Fibroblast of lung (primary cell): ENCODE results near the gene DPH3. TPM values are rescaled to one million over a fixed set of nuclear protein-coding genes. Genes with fewer than 3 reads are reported as not detected.

ENCODE experiments used
- DNase-seq, 2 donors: peaks; one replicate each; pipeline versions ENCODE4 v3.0.0 to v3.0.0-alpha.2; 2010; ENCODE audit warnings: low read depth in 2 of 2
- H2AFZ ChIP-seq: 2 replicates; pipeline ENCODE4 v1.5.1; 2012; ENCODE audit warnings: low read length, control low read depth, inconsistent platforms
- H3K27ac ChIP-seq: 2 replicates; pipeline ENCODE4 v1.5.1; 2011; ENCODE audit warnings: low read length, control low read depth; ENCODE audit not compliant: insufficient read depth
- H3K27me3 ChIP-seq: 2 replicates; pipeline ENCODE4 v1.5.1; 2011; ENCODE audit warnings: mild to moderate bottlenecking, low read length; ENCODE audit not compliant: control insufficient read depth, insufficient read depth
- H3K36me3 ChIP-seq: 2 replicates; pipeline ENCODE4 v1.5.1; 2011; ENCODE audit warnings: low read length; ENCODE audit not compliant: control insufficient read depth, insufficient read depth
- H3K4me1 ChIP-seq: 2 replicates; pipeline ENCODE4 v1.5.1; 2011; ENCODE audit warnings: low read length; ENCODE audit not compliant: control insufficient read depth, insufficient read depth; ENCODE audit errors: extremely low read depth
- H3K4me2 ChIP-seq: 2 replicates; pipeline ENCODE4 v1.5.1; 2011; ENCODE audit warnings: low read length, control low read depth; ENCODE audit not compliant: insufficient read depth; ENCODE audit errors: extremely low read depth
- H3K4me3 ChIP-seq, 4 experiments: fragments of 200-600 bp in 1 of 4; sonication (generic) in 1 of 4; replicated peaks in 1 of 4; 2 replicates each; pipeline ENCODE4 v1.5.1; 2011 to 2016; ENCODE audit warnings: low read length in 4 of 4, low read depth in 3 of 4, mild to moderate bottlenecking in 3 of 4, control low read depth in 2 of 4, inconsistent platforms in 1 of 4, mixed read lengths in 1 of 4; ENCODE audit not compliant: insufficient read depth in 1 of 4; ENCODE audit errors: control extremely low read depth in 1 of 4
- H3K79me2 ChIP-seq: 2 replicates; pipeline ENCODE4 v1.5.1; 2012; ENCODE audit warnings: mild to moderate bottlenecking, low read length, inconsistent platforms; ENCODE audit not compliant: control insufficient read depth, insufficient read depth
- H3K9ac ChIP-seq: 2 replicates; pipeline ENCODE4 v1.5.1; 2011; ENCODE audit warnings: mild to moderate bottlenecking, low read length, control low read depth; ENCODE audit not compliant: insufficient read depth
- H3K9me3 ChIP-seq: 2 replicates; pipeline ENCODE4 v1.5.1; 2012; ENCODE audit warnings: low read depth, low read length; ENCODE audit not compliant: control insufficient read depth, insufficient read depth
- H4K20me1 ChIP-seq: 2 replicates; pipeline ENCODE4 v1.5.1; 2011; ENCODE audit warnings: low read length; ENCODE audit not compliant: control insufficient read depth, insufficient read depth; ENCODE audit errors: extremely low read depth
- EZH2 ChIP-seq: IDR thresholded peaks from 2 replicates; pipeline ENCODE4 v1.5.1; 2012; ENCODE audit warnings: low read length, control low read depth, mild to moderate bottlenecking; ENCODE audit errors: missing control alignments
- polyA plus RNA-seq, 2 donors: library from polyadenylated mRNA; depleted of rRNA in 1 of 2; stranded (reverse) in 1 of 2; unstranded in 1 of 2; fragments of >200 nt; gene quantifications; 2 replicates each; pipeline ENCODE4 v1.2.1, GENCODE V29; 2011 to 2012; ENCODE audit warnings: missing spikeins in 1 of 2
- total RNA-seq: library from RNA; depleted of rRNA; stranded (reverse); fragments of >200 nt; gene quantifications from 2 replicates; pipeline ENCODE4 v1.2.1, GENCODE V29; 2014
- TF ChIP-seq, protein P1 (sequence below), 2 donors: IDR thresholded peaks in 1 of 2; conservative IDR thresholded peaks in 1 of 2; 1 replicate in 1 of 2; 2 replicates in 1 of 2; pipeline ENCODE4 v1.5.1; 2011 to 2012; ENCODE audit warnings: low read length in 2 of 2, control low read depth in 1 of 2, inconsistent platforms in 1 of 2, low read depth in 1 of 2, mild to moderate bottlenecking in 1 of 2

DPH3 gene
- total and polyA plus RNA-seq, 2 donors (not counting 1 experiment from before 2014, with no cell fraction given): 28.1 to 28.2 TPM

DNA sequence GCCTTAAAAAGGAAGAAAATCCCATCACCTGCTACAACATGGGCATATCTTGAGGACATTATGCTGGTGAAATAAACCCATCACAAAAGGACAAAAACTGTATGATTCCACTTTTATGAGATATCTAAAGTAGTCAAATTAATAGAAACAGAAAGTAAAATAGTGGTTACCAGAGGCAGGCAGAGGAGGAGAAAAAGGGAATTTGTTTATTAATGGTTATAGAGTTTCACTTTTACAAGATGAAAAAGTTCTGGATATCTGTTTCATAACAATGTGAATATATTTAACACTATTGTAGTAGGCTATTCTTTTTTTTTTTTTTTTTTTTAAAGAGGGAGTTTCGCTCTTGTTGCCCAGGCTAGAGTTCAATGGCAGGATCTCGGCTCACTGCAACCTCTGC lies 40.4 kb downstream of the DPH3 start:
- Histone ChIP-seq H2AFZ (no peak overlapping the region), H3K4me2 (no peak overlapping the region), H3K9ac (no peak overlapping the region), H4K20me1 (no peaks in the 10 kb centered on the region), H3K4me3 (no peak overlapping the region), H3K79me2 (no peaks in the 10 kb centered on the region), H3K27ac (no peak overlapping the region), H3K9me3 (no peaks in the 10 kb centered on the region), H3K27me3 (no peaks in the 10 kb centered on the region), H3K36me3 (no peaks in the 10 kb centered on the region), H3K4me1 (no peaks in the 10 kb centered on the region)
- TF ChIP-seq EZH2: no peak
- TF ChIP-seq, protein P1, sequence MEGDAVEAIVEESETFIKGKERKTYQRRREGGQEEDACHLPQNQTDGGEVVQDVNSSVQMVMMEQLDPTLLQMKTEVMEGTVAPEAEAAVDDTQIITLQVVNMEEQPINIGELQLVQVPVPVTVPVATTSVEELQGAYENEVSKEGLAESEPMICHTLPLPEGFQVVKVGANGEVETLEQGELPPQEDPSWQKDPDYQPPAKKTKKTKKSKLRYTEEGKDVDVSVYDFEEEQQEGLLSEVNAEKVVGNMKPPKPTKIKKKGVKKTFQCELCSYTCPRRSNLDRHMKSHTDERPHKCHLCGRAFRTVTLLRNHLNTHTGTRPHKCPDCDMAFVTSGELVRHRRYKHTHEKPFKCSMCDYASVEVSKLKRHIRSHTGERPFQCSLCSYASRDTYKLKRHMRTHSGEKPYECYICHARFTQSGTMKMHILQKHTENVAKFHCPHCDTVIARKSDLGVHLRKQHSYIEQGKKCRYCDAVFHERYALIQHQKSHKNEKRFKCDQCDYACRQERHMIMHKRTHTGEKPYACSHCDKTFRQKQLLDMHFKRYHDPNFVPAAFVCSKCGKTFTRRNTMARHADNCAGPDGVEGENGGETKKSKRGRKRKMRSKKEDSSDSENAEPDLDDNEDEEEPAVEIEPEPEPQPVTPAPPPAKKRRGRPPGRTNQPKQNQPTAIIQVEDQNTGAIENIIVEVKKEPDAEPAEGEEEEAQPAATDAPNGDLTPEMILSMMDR (conservative IDR thresholded peaks at IDR 0.05 in 1 of 2, IDR thresholded peaks at IDR 0.05 in 1 of 2; ENCODE audit: low read depth in 1 of 2, low read length in 2 of 2): no peak
- no peak for DNase-seq

DNA sequence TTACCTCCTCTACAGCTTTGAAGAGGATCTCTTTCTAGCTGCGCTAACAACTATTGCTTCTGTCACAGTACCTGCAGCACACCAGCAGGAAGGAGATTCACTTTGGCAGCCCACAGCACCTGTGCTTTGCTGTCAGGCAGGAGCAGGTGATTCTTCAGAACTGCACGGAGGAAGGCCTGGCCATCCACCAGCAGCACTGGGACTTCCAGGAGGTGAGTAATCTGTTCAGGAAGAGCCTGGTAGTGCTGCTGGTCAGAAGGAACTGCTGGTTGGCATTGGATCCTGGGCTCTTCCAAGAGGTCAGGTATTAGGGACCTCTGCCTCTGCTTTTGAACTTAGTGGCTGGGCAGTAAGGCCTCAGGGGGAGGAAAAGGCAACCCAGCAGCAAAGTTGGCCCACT lies 42.2 kb downstream of the DPH3 start:
- no peak overlapping the region for H2AFZ ChIP-seq
- H3K4me2 ChIP-seq: no peak overlapping the region
- TF ChIP-seq EZH2: no peak
- TF ChIP-seq, protein P1 (conservative IDR thresholded peaks at IDR 0.05 in 1 of 2, IDR thresholded peaks at IDR 0.05 in 1 of 2; ENCODE audit: low read depth in 1 of 2, low read length in 2 of 2): no peak
- DNase-seq: no peak
- H3K4me3 ChIP-seq: no peak overlapping the region
- H3K79me2 ChIP-seq: no peaks in the 10 kb centered on the region
- no peaks in the 10 kb centered on the region for H4K20me1 ChIP-seq
- no peaks in the 10 kb centered on the region for H3K36me3 ChIP-seq
- H3K4me1 ChIP-seq: no peaks in the 10 kb centered on the region
- no peaks in the 10 kb centered on the region for H3K9me3 ChIP-seq
- H3K27me3 ChIP-seq: no peaks in the 10 kb centered on the region
- no peak overlapping the region for H3K9ac ChIP-seq
- H3K27ac ChIP-seq: no peak overlapping the region

DNA sequence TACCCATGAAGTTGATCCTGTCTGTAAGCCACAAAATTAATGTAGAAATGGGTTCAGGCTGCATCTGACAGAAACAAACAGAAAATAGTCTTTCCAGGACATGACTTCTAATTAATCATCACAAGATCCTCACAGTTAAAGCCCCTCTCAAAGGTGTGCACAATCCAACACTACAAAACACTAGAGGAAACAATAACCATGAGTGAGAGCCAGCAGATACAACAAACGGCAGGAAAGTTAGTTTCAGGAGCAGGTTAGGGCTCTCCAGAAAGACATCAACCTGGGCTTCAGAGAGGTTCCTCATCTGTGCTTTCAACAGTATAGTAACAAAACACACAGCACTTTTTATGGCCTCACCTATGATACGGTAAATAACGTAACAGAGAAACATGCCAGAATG lies 42.8 kb downstream of the DPH3 start:
- H3K27ac ChIP-seq: no peak overlapping the region
- TF ChIP-seq, protein P1 (conservative IDR thresholded peaks at IDR 0.05 in 1 of 2, IDR thresholded peaks at IDR 0.05 in 1 of 2; ENCODE audit: low read depth in 1 of 2, low read length in 2 of 2): no peak
- no peak for TF ChIP-seq EZH2
- H3K27me3 ChIP-seq: no peaks in the 10 kb centered on the region
- H3K36me3 ChIP-seq: no peaks in the 10 kb centered on the region
- no peak overlapping the region for H3K4me2 ChIP-seq
- no peak overlapping the region for H3K4me3 ChIP-seq
- no peak for DNase-seq
- H3K4me1 ChIP-seq: no peaks in the 10 kb centered on the region
- H3K9me3 ChIP-seq: no peaks in the 10 kb centered on the region
- no peaks in the 10 kb centered on the region for H3K79me2 ChIP-seq
- H4K20me1 ChIP-seq: no peaks in the 10 kb centered on the region
- H2AFZ ChIP-seq: no peak overlapping the region
- no peak overlapping the region for H3K9ac ChIP-seq
